ENCODE data around the gene ADGRG6.
"Not testable (repeated sequence)": the region's sequence is repeated elsewhere in the genome, so short reads cannot be mapped to it uniquely, and the experiment has no call there.

The ADGRG6 gene

DNA sequence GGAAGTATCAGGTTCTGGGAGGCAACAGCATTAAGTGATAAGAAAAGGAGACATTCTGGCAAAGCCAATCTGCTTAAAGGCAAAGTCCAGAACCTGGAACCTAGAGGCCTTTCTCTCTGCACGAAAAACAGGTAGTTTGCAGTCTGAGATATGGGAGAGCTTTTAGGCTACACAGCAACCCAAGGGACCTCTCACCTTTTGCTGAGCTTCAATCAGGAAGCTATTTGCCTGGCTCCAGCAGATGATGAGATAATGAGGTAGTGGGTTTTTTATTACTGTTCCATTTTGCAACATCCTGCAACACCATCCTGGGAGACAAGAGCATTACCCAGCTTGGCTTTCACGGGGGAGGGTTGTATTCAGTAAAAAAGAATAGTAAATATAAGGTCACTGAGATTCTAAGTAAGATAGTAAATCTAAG lies 143.1 kb downstream of the ADGRG6 start:
- DNase-seq (ENCODE audit: low read depth, low spot score) = no peak

- no peak for DNase-seq (ENCODE audit: low read depth, low spot score)
Measured at GRCh38 chr6:142446168-142446567, 144.4 kb downstream of the ADGRG6 start.

DNA sequence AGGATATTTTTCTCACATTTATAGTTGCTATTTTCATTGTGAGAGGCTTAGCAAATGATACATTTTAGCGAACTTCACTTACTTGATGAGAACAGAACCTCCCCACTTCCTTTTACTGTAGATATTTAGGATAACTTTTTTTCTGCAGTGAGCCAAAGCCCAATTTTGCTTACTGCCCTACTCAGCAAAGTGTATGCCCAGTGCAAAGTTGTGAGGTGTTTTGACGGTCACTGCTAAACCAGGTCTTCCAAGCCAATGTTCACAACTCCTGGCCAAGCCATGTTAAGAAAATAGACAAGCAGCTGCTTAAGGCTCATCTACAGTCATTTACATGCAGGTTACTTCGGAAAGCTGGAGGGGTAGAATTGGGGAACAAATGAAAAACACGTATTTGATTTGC lies 144.8 kb downstream of the ADGRG6 start:
- no peak for DNase-seq (ENCODE audit: low read depth, low spot score)

DNA sequence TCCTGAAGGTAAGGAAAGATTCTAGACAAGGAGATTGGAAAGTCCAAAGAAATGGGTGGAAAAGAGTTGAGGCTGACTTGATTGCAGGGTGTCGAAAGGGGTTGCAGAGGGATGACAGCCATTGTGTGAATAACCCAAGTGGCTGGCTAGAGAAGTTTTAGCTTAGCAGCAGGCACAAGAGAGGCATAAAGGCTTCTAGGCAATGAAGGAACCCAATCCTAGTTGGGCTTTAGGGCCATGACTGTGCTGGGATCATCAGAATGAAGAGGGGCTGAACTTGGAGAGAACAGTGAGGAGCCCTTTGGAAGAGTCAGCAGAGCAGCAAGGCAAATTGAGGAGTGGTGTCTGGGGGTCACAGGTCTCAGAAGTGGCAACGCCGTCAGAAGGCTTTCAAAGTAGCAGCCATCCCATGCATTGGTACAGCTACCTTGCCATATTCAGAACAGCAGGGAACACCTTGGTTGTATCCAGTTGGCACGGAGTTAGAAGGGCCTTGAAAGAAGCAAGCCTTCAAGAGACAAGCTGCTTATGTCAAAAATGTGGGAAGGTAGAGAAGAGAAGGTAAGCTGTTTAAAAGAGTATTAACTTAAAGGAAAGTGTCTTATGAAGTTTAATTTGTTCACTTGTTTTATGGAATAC lies 146.4 kb downstream of the ADGRG6 start:
- no peak for DNase-seq (ENCODE audit: low read depth, low spot score)

- not testable (repeated sequence) for DNase-seq (ENCODE audit: low read depth, low spot score)
Measured at GRCh38 chr6:142450856-142451255, 149.0 kb downstream of the ADGRG6 start.

DNA sequence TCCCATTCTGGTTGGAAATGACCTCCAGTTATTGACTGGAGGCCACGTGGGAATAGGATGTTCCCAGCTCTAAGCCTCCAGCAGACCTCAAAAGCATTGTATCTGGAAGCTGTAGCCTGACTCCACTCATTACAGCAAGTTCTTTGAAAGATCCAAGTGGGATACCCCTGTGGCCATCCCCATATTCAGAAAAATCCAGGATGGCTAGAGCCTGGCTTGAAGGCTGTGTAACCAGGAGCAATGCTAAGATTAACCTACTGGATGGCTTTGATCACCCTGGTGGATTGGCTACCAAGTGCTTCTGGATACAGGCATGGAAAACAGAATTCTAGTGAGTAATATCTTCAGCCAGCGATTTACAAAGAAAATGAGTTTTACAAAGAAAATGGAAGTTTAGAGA lies 151.2 kb downstream of the ADGRG6 start:
- no peak for DNase-seq (ENCODE audit: low read depth, low spot score)

DNA sequence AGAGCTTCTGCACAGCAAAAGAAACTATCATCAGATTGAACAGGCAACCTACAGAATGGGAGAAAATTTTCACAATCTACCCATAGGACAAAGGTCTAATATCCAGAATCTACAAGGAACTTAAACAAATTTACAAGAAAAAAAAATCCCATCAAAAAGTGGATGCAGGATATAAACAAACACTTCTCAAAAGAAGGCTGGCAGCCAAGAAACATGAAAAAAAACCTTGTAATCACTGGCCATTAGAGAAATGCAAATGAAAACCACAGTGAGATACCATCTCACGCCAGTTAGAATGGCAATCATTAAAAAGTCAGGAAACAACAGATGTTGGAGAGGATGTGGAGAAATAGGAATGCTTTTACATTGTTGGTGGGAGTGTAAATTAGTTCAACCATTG lies 152.4 kb downstream of the ADGRG6 start:
- DNase-seq (ENCODE audit: low read depth, low spot score) = not testable (repeated sequence)

DNA sequence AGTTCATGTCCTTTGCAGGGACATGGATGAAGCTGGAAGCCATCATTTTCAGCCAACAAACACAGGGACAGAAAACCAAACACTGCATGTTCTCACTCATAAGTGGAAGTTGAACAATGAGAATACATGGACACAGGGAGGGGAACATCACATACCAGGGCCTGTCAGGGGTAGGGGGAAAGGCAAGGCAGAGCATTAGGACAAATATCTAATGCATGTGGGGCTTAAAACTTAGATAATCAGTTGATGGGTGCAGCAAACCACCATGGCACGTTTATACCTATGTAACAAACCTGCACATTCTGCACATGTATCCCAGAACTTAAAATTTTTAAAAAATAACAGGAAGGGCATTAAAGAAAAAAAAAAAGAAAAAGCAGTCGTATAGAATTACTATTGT lies 153.0 kb downstream of the ADGRG6 start:
- DNase-seq (ENCODE audit: low read depth, low spot score) = not testable (repeated sequence)

GRCh38 chr6:142455957-142456589 lies 154.3 kb downstream of the ADGRG6 start:
- DNase-seq (ENCODE audit: low read depth, low spot score) = no peak

DNA sequence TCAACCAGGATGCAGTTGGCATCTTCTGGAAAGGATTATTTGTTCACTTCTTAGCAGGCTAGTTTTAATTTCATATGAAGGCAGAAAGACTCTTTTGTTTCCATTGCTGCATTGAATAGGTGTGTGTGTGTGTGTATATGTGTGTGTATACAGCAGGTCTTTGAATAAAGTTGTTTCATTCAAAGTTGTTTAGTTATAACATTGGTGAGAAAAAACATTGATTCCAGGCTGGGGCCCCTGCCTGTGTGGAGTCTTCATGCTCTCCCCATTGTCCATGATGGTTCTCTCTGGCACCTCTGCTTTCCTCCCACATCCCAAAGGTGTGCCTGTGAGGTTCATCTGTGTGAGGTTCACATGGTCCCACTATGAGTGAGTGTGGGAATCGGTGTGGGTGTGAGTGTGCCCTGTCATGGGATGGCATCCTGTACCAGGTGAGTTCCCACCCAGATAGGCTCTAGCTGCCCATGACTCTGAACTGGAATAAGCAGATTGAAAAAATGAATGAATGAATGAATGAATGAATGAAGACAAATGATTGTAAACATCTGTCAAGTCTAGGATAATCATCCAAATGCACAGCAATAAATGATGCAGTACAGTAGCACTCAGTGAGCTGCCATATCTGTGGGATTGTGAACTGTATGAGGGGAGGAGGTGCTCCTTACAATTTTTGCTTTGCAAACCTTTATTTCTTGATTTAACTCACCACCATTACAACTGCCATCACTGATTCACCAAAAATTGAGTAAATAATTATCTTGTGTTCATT lies 156.0 kb downstream of the ADGRG6 start:
- no peak for DNase-seq (ENCODE audit: low read depth, low spot score)

GRCh38 chr6:142458836-142459235 lies 157.0 kb downstream of the ADGRG6 start:
- no peak for DNase-seq (ENCODE audit: low read depth, low spot score)

GRCh38 chr6:142459271-142459670 lies 157.5 kb downstream of the ADGRG6 start:
- no peak for DNase-seq (ENCODE audit: low read depth, low spot score)

DNA sequence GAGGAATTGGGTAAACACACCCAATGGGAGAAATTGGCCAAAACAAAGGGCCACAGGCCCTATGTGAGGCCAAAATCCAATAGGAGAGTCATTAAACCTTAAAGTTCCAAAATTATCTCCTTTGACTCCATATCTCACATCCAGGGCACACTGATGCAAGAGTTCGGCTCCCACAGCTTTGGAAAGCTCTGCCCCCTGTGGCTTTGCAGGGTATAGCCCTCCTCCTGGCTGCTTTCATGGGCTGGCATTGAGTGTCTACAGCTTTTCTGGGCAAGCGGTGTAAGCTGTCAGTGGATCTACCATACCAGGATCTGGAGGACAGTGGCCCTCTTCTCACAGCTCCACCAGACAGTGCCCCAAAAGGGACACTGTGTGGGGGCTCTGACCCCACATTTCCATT lies 160.5 kb downstream of the ADGRG6 start:
- no peak for DNase-seq (ENCODE audit: low read depth, low spot score)

DNA sequence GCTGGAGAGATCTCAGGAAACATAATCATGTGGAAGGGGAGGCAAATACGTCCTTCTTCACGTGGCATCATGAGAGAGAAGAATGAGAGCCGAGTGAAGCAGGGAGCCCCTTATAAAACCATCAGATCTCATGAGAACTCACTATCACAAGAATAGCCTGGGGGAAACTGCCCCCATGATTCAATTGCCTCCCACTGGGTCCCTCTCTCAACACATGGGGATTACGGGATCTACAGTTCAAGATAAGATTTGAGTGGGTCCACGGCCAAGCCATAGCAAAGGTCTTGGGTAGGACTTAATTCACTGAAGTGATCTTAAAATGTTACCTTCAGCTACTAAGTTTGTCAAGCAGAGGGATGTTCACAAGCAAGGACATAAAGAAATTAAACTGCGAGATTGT lies 162.2 kb downstream of the ADGRG6 start:
- no peak for DNase-seq (ENCODE audit: low read depth, low spot score)

- DNase-seq (ENCODE audit: low read depth, low spot score) = no peak
Measured at GRCh38 chr6:142469220-142469619, 167.4 kb downstream of the ADGRG6 start.

DNA sequence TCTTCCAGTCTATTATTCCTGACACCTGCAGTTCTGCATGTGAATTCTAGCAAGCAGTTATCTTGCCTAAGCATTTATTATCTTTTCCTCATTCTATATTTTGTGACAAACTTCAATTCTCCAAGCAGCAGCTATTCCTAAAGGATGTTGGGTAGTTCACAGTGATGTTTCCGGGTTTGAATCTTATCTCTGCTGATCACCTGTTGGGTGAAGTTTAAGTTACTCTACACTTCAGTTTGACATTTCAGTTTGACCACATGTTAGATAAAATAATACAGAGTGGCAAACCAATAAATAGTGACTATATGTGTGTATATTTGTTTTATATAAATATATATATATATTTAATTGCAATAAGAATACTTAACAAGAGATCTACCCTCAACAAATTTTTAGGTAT lies 168.6 kb downstream of the ADGRG6 start:
- no peak for DNase-seq (ENCODE audit: low read depth, low spot score)

DNA sequence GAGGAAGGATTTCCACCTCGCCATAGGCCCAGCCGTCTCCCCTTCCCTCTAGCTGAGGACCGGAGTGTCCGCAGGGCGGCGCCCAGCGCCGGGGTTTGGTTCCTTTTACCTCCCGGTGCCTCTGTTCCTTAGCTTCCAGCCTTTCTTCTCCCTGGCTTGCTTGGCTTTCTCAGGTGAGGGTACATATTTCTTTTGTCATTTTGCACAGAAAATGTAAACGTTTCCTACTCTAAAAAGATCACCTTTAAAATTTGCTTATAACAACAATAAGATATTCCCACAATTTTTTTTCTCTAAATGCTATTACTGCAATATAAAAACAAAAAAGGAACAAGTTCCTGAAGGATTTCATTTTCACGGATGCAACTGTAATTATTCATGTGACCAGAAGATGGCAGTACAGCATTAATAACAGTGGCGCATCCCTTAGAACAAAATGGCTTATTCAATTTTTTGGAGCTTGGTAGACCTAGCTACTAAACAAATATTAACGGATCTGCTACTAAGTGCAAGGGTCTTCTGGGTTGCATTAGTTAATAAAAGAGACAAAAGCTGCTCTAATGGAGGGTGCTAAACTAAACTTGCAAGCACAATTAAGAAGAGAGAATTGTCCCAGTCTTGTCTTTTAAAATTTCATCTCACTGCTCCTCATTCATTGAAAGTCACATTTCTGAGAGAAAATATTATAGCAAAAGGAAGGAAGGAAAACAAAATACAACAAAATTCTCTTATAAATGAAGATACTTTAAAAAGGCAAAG lies 172.9 kb downstream of the ADGRG6 start:
- DNase-seq (ENCODE audit: low read depth, low spot score) = peak; percentile 48

DNA sequence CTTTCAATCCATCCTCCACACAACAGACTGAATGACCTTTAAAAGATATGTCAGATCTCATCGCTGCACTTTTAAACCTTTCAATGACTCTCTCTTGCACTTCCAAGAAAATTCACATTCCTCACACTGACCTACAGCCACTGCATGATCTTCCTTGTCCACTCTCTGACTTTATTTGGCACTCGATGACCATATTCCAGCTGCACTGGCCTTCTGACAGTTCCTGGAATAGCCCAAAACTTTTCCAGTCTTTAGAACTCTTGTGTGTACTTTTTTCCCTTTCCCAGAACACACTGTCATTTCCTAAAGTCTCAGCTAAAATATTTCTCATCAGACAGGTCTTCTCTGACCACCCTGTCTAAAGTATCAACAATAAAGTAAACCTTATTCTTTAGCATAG lies 174.6 kb downstream of the ADGRG6 start:
- DNase-seq (ENCODE audit: low read depth, low spot score) = no peak

DNA sequence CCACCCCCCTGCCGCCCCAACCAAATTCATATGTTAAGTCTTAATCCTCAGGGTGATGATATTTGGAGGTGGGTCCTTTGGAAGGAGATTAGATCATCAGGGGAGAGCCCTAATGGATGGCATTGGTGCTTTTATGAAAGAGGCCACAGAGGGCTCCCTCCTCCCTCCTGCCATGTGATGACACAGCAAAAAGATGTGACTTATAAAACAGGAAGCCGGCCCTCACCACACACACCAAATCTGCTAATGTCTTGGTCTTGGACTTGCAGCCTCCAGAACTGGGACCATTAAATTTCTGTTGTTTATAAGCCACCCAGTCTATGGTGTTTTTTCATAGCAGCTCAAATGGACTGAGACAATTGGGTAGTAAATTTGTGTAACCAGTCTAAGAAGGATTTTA lies 176.3 kb downstream of the ADGRG6 start:
- no peak for DNase-seq (ENCODE audit: low read depth, low spot score)

GRCh38 chr6:142481466-142481865 lies 179.7 kb downstream of the ADGRG6 start:
- no peak for DNase-seq (ENCODE audit: low read depth, low spot score)

DNA sequence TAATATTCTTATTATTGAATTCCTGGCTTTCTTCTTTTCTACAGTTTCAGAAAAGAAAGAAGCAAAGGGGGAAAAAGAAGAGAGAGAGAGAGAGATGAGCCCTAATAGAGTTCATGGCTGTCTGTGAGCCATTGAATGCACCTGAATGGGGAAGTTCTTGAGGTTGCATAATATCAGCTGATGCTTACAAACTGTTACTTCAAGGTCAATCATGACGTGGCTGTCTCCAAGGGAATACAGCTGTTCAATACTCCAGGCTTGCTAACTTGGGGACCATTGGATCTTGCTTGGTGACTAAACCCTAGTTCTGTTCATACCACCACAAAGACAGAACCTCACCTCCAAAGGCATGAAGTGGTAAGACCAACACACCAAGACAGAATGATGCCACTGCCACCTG lies 180.4 kb downstream of the ADGRG6 start:
- DNase-seq (ENCODE audit: low read depth, low spot score) = no peak

- DNase-seq (ENCODE audit: low read depth, low spot score) = no peak
Measured at GRCh38 chr6:142482974-142483373, 181.2 kb downstream of the ADGRG6 start.
